Measurements from ENCODE around the gene ACACB. TPM values are rescaled to one million over a fixed set of nuclear protein-coding genes. Genes with fewer than 3 reads are reported as not detected.

Gene ACACB
- 0.86 and 6.0 TPM in 2 replicates for total RNA-seq

GRCh38 chr12:109115758-109116610 is at the start of gene ACACB:
Gene ACACB, plus strand, starts transcription at chr12:109116587. Its CDS starts 22,819 bp downstream, at chr12:109139406.

GRCh38 chr12:109093022-109093918 is 23.1 kb upstream of the ACACB start, which contains the start of gene ALKBH2:
Gene ALKBH2, minus strand, starts transcription at chr12:109093472. Its CDS starts 686 bp downstream, at chr12:109092786.

GRCh38 chr12:109097435-109098182 is 18.8 kb upstream of the ACACB start, which contains the start of gene UNG:
Gene UNG, plus strand, starts transcription at chr12:109097597. Its CDS starts 83 bp downstream, at chr12:109097680.

GRCh38 chr12:109308534-109309380 is 192.4 kb downstream of the ACACB start, which contains the start of gene FOXN4:
Gene FOXN4, minus strand, starts transcription at chr12:109309284. Its CDS starts 963 bp downstream, at chr12:109308321.

Other genes with a start within 250 kb of the ACACB start
- gene DAO, start 236.5 kb upstream of the ACACB start, total RNA-seq = not detected in 2 replicates
- gene SVOP, start 95.5 kb upstream of the ACACB start, total RNA-seq = not detected in 2 replicates
- gene USP30, start 64.0 kb upstream of the ACACB start, total RNA-seq = 11.9 and 22.8 TPM in 2 replicates
- gene ALKBH2, start 23.1 kb upstream of the ACACB start, total RNA-seq = 12.4 and 15.8 TPM in 2 replicates
- 18.7 and 29.2 TPM in 2 replicates for gene UNG, start 19.0 kb upstream of the ACACB start, total RNA-seq
- gene FOXN4, start 192.7 kb downstream of the ACACB start, total RNA-seq = not detected in 2 replicates
- not detected in 2 replicates for gene MYO1H, start 231.3 kb downstream of the ACACB start, total RNA-seq